NCI-H2171 treated with DMSO at 0.1 percent for 48 hours (cell line): ENCODE measurements around the gene MGAT3.
"Not testable (repeated sequence)": the region's sequence is repeated elsewhere in the genome, so short reads cannot be mapped to it uniquely, and the experiment has no call there.

Experiments
- DNase-seq: peaks from one replicate; lab custom pipeline; 2025; lab: John Stamatoyannopoulos, UW

The MGAT3 gene

DNA sequence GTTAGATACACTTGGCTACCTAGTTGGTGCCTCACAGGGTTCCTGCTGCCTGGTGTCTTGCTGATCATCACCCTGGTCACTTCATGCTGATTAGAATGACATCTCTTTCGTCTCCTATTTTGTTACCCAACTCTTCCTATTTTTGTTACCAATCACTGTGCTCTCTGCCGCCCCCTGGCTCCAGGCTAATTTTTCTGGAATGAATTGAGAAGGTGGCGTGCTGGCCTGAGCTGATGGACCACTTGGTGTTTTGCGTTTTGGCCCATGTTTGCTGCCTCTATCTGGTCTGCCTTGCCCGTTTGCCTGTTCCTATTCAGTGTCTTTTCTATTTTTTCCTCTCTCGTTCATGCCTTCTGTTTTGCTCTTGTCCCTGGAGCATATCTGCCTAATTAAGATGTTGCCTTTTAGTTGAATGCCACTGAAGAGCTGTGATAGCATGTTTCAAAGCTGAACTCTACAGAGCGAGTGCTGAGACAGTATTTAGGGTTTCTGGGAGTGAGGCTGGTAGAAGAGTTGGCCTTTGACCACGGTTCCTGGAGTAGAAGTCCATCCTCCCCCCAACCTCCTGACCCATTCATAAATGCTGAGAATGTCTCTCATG lies 57.7 kb downstream of the MGAT3 start:
- DNase-seq, result peak; percentile 24

DNA sequence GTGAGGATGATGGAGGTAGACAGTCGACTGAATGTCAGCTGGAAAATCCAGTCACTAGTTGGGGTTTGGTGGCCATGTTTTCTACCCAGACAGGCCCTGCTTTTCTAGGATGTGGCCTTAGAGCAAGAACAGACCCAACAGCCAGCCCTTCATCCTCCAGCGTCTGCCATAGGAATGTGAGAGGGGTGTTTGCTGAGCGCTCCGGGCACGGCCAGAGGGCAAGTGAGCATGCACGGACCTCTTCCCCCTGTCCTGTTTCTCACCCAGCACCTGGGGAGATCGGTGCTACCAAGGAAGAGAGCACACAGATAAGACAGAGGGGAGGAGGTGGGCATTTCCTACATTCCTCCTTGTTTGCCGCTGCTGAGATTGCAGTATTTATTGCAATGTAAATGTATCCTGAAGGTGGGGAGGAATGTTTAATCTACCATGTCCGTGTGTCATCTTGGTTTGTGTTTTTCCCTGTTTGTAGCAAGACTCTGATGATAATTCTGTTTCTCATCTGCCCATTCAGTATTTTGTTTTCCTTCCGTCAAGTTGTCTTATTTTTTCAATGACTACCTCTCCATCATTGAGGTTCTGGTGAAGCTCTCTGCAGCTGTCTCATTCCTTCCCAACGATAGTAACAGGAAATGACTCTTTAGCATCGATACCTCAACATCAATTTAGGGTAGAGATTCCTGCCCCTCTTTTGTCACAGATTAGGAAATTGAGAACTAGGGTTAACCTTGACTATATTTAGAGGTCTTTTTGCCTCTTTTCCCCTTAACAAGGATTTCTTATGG lies 58.6 kb downstream of the MGAT3 start:
- no peak for DNase-seq

DNA sequence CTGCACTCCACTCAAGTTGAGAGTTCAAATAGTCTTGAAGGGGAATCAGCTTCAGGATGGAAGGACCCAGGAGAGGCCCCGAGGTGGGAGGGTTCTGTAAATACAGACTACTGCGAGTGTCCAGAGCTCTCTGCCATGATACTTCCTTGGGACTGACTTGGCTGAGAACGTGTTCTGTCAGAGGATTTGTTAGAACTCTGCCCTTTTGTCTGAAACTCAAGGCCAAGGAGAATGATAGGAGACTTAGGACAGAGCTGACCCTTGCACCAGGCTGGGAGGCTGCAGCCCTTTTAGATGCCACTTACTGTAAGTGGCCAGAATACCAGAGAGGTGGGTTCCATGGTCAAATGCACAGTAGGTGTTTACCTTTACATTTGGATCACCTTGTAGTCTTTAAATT lies 60.7 kb downstream of the MGAT3 start:
- no peak for DNase-seq

DNA sequence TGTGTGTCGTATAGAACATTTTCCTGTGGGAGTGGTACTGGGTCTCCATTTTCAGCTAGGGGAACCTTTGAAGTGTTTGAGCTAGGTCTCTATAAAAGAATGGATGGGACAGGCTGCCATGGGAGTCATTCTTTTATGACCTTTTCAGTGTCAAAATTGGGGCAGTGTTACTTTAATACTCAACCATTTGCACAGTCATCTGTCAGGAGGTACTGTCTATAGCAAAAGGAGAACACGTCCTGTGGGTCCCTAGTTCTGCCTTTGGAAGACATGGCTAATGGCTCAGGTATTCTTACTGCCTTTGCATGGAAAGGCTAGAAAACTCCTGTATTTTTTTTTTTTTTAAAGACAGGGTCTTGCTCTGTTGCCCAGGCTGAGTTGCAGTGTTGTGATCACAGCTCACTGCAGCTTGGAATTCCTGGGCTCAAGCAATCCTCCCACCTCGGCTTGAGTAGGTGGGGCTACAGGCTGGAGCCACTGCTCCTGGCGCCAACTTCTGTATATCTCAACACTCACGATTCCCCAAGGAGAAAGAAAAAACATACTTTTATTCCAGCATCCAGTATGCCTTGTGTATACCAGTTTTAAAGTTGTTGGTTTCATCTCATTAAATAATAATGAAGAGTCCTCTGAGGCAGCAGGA lies 61.5 kb downstream of the MGAT3 start:
- no peak for DNase-seq

DNA sequence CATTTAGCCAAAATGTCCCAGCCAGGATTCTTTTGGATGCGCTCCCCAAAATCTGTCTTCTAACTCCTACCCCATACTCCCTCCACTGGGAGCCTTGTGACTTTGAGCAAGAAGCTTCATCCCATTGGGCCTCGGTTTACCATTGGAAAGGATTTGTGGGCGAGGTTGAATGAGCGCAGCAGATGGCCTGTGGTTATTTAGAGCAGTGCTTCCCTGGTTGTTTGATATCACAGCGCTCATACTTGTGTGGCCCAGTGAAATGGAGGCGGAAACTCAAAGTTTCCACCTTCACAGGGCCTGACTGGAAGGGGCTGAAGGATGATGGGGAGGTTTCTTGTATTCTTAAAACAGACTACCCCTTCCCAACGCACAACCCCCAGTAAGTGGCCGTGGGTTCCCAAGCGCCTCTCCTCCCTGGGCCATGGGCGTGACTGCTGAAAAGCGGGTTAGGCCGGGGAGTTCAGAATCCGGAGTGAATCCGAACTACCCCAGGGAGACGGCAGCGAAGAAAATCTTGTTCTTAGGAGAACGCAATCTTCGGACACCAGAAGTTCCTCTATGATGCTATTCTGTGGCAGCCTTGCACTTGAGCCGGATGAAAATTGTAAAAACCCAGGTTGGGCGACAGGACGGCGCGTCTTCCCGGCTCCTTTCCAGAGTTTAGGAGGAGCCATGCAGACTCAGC lies 62.3 kb downstream of the MGAT3 start:
- peak; percentile 75 for DNase-seq

DNA sequence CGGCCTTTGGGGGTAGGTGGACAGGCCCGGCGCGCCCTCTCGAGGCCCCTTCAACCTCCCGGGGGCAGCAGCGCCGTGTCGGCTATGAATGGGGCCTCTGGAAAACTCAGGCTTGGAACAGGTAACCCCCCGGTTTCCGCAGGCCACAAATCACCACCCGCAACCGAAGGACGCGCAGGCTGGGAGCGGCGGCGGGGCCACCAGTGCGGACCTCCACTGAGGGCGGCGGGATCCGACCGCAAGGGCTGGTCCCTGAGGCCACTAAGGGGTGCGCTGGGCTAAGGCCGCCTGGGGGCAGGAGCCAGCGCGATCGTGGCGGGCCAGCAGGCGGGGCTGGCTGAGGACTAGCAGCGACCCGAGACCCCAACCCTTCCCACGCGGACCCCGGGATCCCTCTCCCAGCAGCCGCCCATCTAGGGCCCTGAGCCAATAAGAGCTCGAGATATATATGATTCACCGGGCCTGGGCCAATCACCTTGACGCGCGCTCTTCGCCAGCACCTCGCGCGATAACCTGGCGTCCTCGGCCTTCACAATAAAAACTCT lies 62.9 kb downstream of the MGAT3 start:
- DNase-seq, result peak; percentile 99

DNA sequence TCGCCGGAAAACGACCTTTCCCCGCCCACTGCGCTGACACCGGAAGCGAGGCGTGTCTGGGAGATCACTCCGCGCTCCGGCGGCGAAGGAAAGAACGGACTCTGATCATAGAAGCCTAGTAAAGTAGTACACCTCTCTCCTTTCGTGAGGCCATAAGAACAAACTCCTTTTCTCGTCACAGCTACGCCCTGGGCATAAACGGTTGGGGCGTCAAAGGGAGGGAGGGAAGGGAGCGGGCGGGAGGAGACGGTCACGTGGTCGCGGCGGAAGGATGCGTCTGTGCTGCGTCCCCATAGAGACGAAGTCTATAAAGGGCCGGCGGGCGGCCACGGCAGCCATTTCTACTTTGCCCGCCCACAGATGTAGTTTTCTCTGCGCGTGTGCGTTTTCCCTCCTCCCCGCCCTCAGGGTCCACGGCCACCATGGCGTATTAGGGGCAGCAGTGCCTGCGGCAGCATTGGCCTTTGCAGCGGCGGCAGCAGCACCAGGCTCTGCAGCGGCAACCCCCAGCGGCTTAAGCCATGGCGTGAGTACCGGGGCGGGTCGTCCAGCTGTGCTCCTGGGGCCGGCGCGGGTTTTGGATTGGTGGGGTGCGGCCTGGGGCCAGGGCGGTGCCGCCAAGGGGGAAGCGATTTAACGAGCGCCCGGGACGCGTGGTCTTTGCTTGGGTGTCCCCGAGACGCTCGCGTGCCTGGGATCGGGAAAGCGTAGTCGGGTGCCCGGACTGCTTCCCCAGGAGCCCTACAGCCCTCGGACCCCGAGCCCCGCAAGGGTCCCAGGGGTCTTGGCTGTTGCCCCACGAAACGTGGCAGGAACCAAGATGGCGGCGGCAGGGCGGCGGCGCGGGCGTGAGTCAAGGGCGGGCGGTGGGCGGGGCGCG lies 63.7 kb downstream of the MGAT3 start, which contains the start of gene ATF4:
TSS of gene ATF4 (plus strand) at position 337 of the 880 bp plus-strand sequence. CDS start 884 bp downstream, outside the sequence.
- DNase-seq, result no peak

DNA sequence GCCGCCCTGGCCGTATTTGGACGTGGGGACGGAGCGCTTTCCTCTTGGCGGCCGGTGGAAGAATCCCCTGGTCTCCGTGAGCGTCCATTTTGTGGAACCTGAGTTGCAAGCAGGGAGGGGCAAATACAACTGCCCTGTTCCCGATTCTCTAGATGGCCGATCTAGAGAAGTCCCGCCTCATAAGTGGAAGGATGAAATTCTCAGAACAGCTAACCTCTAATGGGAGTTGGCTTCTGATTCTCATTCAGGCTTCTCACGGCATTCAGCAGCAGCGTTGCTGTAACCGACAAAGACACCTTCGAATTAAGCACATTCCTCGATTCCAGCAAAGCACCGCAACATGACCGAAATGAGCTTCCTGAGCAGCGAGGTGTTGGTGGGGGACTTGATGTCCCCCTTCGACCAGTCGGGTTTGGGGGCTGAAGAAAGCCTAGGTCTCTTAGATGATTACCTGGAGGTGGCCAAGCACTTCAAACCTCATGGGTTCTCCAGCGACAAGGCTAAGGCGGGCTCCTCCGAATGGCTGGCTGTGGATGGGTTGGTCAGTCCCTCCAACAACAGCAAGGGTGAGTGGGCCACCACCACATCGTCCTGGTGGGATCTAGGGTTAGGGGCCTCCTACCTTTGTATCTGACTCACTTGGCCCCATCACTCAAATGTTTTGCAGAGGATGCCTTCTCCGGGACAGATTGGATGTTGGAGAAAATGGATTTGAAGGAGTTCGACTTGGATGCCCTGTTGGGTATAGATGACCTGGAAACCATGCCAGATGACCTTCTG lies 64.5 kb downstream of the MGAT3 start:
- peak; percentile 48 for DNase-seq

DNA sequence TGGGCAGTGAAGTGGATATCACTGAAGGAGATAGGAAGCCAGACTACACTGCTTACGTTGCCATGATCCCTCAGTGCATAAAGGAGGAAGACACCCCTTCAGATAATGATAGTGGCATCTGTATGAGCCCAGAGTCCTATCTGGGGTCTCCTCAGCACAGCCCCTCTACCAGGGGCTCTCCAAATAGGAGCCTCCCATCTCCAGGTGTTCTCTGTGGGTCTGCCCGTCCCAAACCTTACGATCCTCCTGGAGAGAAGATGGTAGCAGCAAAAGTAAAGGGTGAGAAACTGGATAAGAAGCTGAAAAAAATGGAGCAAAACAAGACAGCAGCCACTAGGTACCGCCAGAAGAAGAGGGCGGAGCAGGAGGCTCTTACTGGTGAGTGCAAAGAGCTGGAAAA lies 65.3 kb downstream of the MGAT3 start:
- not testable (repeated sequence) for DNase-seq

DNA sequence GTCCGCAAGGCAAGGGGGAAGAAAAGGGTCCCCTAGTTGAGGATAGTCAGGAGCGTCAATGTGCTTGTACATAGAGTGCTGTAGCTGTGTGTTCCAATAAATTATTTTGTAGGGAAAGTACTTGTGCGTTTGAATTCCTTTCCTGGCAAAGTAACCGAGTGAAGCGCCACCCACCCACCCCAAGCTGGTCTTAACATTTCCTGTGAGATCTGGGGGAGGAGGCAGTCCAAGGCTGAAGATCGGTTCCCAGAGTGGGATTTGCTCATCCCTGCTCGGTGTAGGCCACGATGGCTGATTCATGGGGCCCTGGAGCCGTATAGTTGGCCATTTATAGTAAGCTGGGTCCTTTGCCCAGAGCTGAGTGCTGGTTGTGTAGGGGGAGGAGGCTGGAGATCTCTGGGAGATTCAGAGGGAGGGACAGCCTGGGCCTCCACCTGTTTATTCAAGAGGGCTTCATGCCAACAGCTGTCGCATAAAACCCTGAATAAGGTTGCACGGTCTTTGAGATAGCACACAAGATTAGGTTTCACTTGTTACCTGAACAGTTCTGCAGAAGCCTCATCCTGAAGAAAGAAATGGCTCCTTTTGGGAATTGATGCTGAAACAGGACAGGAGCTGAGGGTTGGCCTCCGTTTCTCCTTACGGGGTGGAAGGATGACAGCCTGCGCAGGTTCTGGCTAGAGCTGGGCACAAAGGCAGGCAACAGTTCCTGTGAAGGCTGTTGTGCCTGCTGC lies 65.9 kb downstream of the MGAT3 start:
- DNase-seq, result peak; percentile 89

DNA sequence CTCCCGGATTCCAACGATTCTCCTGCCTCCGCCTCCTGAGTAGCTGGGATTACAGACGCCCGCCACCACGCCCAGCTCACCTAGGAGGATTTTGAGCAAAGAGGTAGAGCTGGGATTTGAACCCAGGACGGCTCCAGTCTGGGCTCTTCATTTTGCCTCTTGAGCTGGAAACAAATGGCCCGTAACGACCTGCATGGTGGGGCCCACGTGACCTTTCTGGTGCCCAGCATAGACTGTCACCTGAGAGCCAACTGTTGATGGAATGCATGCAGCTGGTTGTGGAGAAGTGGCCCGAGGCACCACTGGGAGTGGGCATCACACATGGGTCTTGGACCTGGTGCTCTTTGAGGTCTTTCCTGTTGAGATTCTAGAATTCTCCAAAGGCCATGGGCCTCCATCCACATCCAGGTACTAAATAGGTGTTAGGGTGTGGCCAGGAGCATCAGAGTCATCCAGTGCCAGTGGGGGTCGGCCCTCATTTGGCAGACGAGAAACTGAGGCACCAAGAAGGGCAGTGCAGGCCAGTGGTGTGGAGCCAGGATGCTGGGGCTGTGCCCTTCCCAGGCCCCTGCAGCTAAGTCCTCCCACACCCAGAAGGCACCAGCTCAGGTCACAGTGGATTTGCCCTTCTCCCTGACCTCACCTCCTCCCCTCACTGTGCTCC lies 67.4 kb downstream of the MGAT3 start:
- DNase-seq, result no peak

DNA sequence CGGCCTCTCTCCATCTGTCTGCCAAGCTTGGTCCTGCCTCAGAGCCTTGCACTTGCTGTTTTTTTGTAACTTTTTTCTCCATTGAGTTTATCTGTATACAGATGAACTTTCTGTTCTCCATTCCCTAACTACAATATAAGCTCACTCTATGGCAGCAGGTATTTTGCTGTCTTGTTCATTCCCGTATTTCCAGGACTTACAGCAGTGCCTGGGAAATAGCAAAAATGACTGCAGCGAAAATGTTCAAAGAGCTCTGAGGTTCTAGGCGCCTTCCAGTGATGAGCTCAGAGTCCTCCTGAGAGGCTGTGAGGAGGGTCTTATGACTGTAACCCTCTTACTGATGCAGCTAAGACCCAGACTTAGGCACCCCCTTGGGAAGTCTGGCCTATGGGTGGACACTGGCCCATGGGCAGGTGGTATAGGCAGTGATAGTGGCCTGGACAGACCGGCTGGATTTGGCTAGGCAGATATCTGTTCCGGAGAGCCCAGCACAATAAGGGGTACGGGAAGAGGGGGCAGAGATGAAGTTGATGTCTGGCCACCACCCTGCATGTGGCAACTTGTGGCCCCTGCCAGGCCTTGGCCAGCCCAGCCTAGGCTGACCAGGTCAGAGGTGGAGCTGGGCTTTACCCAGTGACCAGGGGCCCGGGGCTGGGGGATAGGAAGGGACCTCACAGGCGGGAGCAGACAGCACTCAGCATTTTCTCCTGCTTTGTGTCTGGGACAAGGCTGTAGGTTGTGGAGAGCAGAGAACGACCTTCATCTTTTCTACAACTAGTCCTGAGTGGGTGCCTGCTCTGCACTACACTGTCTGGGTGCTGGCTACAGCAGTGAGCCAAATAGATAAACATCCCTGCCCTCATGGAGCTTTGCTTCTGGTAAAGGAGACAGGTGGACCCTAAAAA lies 68.2 kb downstream of the MGAT3 start:
- peak; percentile 23 for DNase-seq

DNA sequence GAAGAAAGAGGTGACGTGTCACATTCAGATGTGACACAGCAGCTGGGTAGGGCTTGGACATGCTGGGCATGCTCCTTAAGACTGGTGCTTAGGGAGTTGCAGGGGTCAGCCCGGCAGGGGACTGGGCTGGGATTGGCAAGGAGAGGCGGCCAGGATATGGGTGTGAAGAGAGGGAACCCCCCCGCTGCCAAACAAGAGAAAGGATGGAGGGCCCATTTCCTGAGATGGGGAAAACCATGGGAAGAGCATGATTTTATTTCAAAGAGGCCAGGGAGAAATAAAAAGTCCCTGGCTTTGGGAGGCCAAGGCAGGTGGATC lies 68.8 kb downstream of the MGAT3 start:
- no peak for DNase-seq

DNA sequence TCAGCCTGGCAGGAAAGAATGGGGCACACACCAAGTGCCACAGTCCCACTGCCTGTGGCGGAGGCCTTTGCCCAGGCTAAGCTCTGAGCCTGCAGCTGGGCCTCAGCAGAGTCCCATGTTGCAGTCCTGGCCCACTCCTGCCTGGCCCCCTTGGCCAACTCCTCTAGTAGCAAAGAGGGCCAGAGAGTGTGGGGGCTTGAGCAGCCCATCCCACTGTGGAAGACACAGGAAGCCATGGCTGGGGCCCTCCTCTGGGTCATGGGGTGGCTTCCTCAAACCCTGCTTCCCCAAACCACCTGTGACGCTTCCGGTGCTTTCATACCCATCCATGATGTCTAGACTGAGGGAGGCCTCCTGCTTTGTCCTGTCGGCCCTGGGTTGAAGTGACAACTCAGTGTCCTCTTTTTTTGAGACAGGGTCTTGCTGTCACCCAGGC lies 69.9 kb downstream of the MGAT3 start:
- DNase-seq, result no peak

DNA sequence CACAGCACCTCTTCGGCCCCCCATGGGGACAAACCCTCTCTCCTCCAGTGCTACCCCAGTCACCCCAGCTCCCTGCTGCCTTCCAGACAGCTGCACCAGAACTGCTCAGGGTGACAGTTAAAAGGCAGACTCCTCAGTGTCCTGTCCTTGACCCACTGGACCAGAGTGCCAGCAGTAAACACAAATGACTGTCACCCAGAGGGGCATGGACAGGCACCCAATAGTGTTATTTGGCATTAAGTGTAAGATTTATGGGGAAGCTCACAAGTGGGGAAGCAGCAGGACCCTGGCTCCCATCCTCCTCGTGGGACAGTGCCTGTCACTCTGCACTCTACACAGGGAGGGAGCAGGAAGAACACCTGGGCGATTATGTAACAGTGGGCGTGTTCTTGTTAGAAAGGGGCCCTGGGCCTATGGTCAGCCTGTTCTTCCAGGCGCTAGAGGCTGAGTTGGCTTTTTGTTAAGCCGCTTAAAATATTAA lies 70.7 kb downstream of the MGAT3 start:
- DNase-seq, result peak; percentile 60

DNA sequence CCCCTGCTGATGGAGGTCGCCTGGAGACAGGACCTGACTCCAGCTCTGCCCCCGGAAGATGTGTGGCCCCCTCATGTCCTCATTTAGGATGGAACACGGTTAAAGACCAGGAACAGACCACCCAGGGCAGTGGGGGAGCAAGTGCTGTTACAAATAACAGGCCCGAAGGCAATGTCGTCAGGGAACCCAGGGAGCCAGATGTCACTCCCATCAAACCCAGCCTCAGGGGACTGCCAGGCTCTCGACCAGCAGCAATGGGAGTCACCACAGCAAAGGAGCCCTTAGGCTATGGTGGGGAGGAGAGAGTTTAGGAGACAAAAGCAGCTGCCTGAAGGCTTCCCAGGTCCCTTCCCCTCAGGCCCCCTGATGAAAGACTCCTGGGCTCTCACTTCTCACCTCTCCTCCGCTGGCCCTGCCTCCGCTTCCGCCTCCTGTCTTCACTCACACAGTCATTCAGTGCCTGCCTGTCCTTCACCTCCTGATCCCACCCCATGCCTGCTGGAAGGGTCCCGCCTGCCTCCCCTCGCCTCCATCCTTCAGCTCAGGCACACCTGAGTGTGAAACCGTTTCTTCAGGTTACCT lies 71.4 kb downstream of the MGAT3 start:
- DNase-seq, result peak; percentile 82

DNA sequence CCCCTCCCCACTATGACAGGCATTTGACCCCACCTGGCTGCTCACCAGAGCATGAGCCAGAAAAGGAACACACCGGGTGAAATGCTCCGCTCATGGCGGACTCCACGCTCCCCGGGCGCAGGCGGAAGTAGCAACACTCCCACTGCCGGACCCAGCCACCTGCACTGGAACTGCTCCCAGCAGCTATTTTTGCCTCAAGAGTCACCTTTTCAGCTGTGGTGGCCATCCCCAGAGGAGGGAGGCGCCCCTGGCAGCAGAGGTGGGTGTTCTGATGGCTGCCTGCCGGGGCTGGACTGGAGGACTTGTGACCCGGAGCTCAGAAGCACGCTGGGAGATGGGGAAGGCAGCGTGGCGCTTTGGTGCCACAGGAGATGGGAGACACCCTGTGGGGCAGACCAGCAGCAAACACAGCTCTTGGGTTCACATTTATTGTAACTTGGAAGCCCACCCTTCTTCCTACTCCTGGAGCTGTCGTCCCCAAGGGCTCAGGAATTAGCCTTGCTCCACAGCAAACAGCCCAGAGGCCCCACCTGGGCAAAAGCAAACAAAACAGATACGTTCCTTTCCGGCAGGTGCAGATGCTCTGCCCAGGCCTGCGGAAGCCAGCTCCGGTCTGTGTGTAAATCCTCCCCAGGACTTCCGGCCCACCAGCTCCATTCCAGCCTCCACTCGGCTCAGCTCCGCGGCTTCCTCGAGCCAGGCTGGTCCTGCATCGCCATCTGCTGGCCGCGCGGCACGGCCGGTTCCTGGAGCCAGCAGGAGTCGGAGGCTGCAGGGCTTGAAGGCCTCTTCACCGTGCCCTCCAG lies 72.1 kb downstream of the MGAT3 start:
- DNase-seq, result peak; percentile 97
